HCT116 (cell line): Measurements from ENCODE around the gene PXN. TPM values are rescaled to one million over a fixed set of nuclear protein-coding genes. Genes with fewer than 3 reads are reported as not detected.
A peak's percentile ranks its signal among the peaks of the same experiment; 100 is the strongest.

Experiments used
- ATAC-seq: fragments of 200-7000 bp; cut with Tn5 transposase; 2 replicates; pipeline ENCODE4 v1.9.1; 2020; ENCODE audit warnings: mild to moderate bottlenecking, moderate library complexity
- BruUV-seq: library from RNA; stranded (reverse); fragments of 400-500 nt; replicated peaks from 2 replicates; lab custom pipeline; 2021; lab: Mats Ljungman, UMichigan
- CTCF ChIA-PET: fragments of 300-600 bp; sonication (Branson Sonifier 250); formaldehyde crosslinking; loops from one replicate; lab custom pipeline; 2021; ENCODE audit warnings: antibody characterized with exemption; lab: Charles Lee
- POLR2A ChIA-PET: fragments of 300-600, 350-600 bp; sonication (Branson Sonifier 250); formaldehyde crosslinking; loops from one replicate; lab custom pipeline; 2021; ENCODE audit warnings: antibody characterized with exemption; lab: Charles Lee
- RAD21 ChIA-PET, 2 experiments: fragments of 300-600 bp; sonication (Branson Sonifier 250); formaldehyde crosslinking; loops; one replicate each; lab custom pipeline; 2023; ENCODE audit warnings: low total read pairs in 2 of 2; ENCODE audit not compliant: uncharacterized antibody in 2 of 2, unreplicated experiment in 2 of 2, low non-redundant PET in 1 of 2; lab: Charles Lee
- DNase-seq: peaks from one replicate; pipeline ENCODE4 v3.0.0-alpha.2; 2010; ENCODE audit warnings: low read depth, low spot score
- H2AFZ ChIP-seq: fragments of 200-600 bp; shearing (Covaris generic), sonication (generic); 2 replicates; pipeline ENCODE4 v1.6.1; 2017; ENCODE audit warnings: low read depth, mixed run types, mixed read lengths, antibody characterized with exemption, low read length; ENCODE audit not compliant: poor library complexity, severe bottlenecking
- H3K27ac ChIP-seq: 2 replicates; pipeline ENCODE4 v1.5.1; 2012; ENCODE audit warnings: low read depth, low read length
- H3K27me3 ChIP-seq: fragments of 200-600 bp; sonication (generic); 2 replicates; pipeline ENCODE4 v1.6.1; 2016; ENCODE audit warnings: mixed run types, low read length, mixed read lengths; ENCODE audit not compliant: insufficient read depth
- H3K36me3 ChIP-seq, 2 experiments: fragments of 200-500 bp in 1 of 2; fragments of 200-600 bp in 1 of 2; sonication (Bioruptor generic) in 1 of 2; sonication (generic) in 1 of 2; 2 replicates each; pipeline versions ENCODE4 v1.5.1 to v1.6.1; 2014 to 2016; ENCODE audit warnings: low read length in 2 of 2, inconsistent platforms in 1 of 2, mixed read lengths in 1 of 2, mixed run types in 1 of 2; ENCODE audit not compliant: insufficient read depth in 2 of 2, control insufficient read depth in 1 of 2
- H3K4me1 ChIP-seq, 2 experiments: fragments of 200-600 bp in 1 of 2; sonication (generic) in 1 of 2; 2 replicates each; pipeline versions ENCODE4 v1.5.1 to v1.6.1; 2012 to 2017; ENCODE audit warnings: low read length in 2 of 2, inconsistent platforms in 1 of 2, mild to moderate bottlenecking in 1 of 2, mixed read lengths in 1 of 2, mixed run types in 1 of 2, moderate library complexity in 1 of 2; ENCODE audit not compliant: insufficient read depth in 2 of 2, control insufficient read depth in 1 of 2
- H3K4me2 ChIP-seq: fragments of 200-600 bp; sonication (generic); 2 replicates; pipeline ENCODE4 v1.6.1; 2017; ENCODE audit warnings: mixed run types, low read length, mixed read lengths
- H3K4me3 ChIP-seq, 2 experiments: fragments of 200-600 bp in 1 of 2; sonication (generic) in 1 of 2; replicated peaks in 1 of 2; 2 replicates each; pipeline ENCODE4 v1.5.1; 2011 to 2016; ENCODE audit warnings: low read length in 2 of 2, control low read depth in 1 of 2, low read depth in 1 of 2, mild to moderate bottlenecking in 1 of 2, mixed read lengths in 1 of 2, mixed run types in 1 of 2
- H3K79me2 ChIP-seq: fragments of 200-600 bp; sonication (generic); 2 replicates; pipeline ENCODE4 v1.6.1; 2017; ENCODE audit warnings: mild to moderate bottlenecking, mixed run types, low read length, moderate library complexity, mixed read lengths; ENCODE audit not compliant: insufficient read depth
- H3K9ac ChIP-seq: fragments of 200-600 bp; sonication (generic); 2 replicates; pipeline ENCODE4 v1.6.1; 2016; ENCODE audit warnings: low read length, mixed read lengths
- H3K9me2 ChIP-seq: fragments of 200-600 bp; sonication (generic), shearing (Covaris generic); 2 replicates; pipeline ENCODE4 v1.6.1; 2017; ENCODE audit warnings: mixed run types, mild to moderate bottlenecking, moderate library complexity; ENCODE audit not compliant: insufficient read depth
- H3K9me3 ChIP-seq, 2 experiments: fragments of 200-500 bp in 1 of 2; fragments of 200-600 bp in 1 of 2; sonication (Bioruptor generic) in 1 of 2; sonication (generic) in 1 of 2; 2 replicates each; pipeline ENCODE4 v1.6.1; 2014 to 2017; ENCODE audit warnings: low read length in 2 of 2, mixed read lengths in 2 of 2, inconsistent platforms in 1 of 2, low read depth in 1 of 2, mild to moderate bottlenecking in 1 of 2, mixed run types in 1 of 2, moderate library complexity in 1 of 2; ENCODE audit not compliant: control insufficient read depth in 1 of 2, insufficient read depth in 1 of 2
- H4K20me1 ChIP-seq: fragments of 200-600 bp; sonication (generic), shearing (Covaris generic); 2 replicates; pipeline ENCODE4 v1.6.1; 2017; ENCODE audit warnings: mixed run types, mild to moderate bottlenecking, moderate library complexity; ENCODE audit not compliant: insufficient read depth
- CBX3 ChIP-seq: IDR thresholded peaks from 2 replicates; pipeline ENCODE4 v1.6.1; 2012; ENCODE audit warnings: low read depth
- CEBPB ChIP-seq: IDR thresholded peaks from 2 replicates; pipeline ENCODE4 v1.6.1; 2012; ENCODE audit warnings: low read depth
- ELF1 ChIP-seq: IDR thresholded peaks from 2 replicates; pipeline ENCODE4 v1.6.1; 2012; ENCODE audit warnings: low read depth, borderline replicate concordance
- EZH2 ChIP-seq: fragments of 200-600 bp; sonication (generic); IDR thresholded peaks from 2 replicates; pipeline ENCODE4 v1.6.1; 2017; ENCODE audit warnings: antibody characterized with exemption, mixed run types
- POLR2A ChIP-seq: IDR thresholded peaks from 2 replicates; pipeline ENCODE4 v1.7.0; 2011; ENCODE audit warnings: borderline replicate concordance; ENCODE audit not compliant: insufficient read depth, insufficient read length; ENCODE audit errors: extremely low read depth
- RAD21 ChIP-seq: IDR thresholded peaks from 2 replicates; pipeline ENCODE4 v1.6.1; 2012; ENCODE audit warnings: low read depth, mild to moderate bottlenecking
- SIN3A ChIP-seq: IDR thresholded peaks from 2 replicates; pipeline ENCODE4 v1.6.1; 2012; ENCODE audit warnings: low read depth
- SP1 ChIP-seq: IDR thresholded peaks from 2 replicates; pipeline ENCODE4 v1.6.1; 2012; ENCODE audit warnings: low read depth
- SRF ChIP-seq: IDR thresholded peaks from 2 replicates; pipeline ENCODE4 v1.6.1; 2012; ENCODE audit warnings: low read depth
- intact Hi-C: fragments of 100-400 bp; cut with micrococcal nuclease; formaldehyde crosslinking; loops from 2 replicates; pipeline ENCODE4 v1.10.0; 2022
- total RNA-seq: library from RNA; stranded (reverse); gene quantifications from one replicate; pipeline ENCODE4 v1.2.1, GENCODE V29; 2021; ENCODE audit not compliant: unreplicated experiment
- TF ChIP-seq, protein P1 (sequence below): IDR thresholded peaks from 2 replicates; pipeline ENCODE4 v1.6.1; 2012
- TF ChIP-seq, protein P2 (sequence below): IDR thresholded peaks from 2 replicates; pipeline ENCODE4 v1.6.1; 2012; ENCODE audit warnings: low read depth
- TF ChIP-seq, protein P3 (sequence below): IDR thresholded peaks from 2 replicates; pipeline ENCODE4 v1.6.1; 2011; ENCODE audit warnings: mild to moderate bottlenecking, low read length, moderate library complexity; ENCODE audit not compliant: insufficient replicate concordance; ENCODE audit errors: extremely low read depth
- TF ChIP-seq, protein P4 (sequence below), 3 experiments: fragments of 200-600 bp in 1 of 3; sonication (generic) in 1 of 3; IDR thresholded peaks in 2 of 3; conservative IDR thresholded peaks in 1 of 3; 2 replicates each; pipeline ENCODE4 v1.5.1; 2012 to 2017; ENCODE audit warnings: low read depth in 2 of 3, low read length in 2 of 3, antibody characterized with exemption in 1 of 3, borderline replicate concordance in 1 of 3, control low read depth in 1 of 3, mild to moderate bottlenecking in 1 of 3, mixed read lengths in 1 of 3, mixed run types in 1 of 3, moderate library complexity in 1 of 3; ENCODE audit not compliant: insufficient read depth in 1 of 3

The PXN gene
- total RNA-seq, 1 experiment from 2014 or later = 211 TPM

DNA sequence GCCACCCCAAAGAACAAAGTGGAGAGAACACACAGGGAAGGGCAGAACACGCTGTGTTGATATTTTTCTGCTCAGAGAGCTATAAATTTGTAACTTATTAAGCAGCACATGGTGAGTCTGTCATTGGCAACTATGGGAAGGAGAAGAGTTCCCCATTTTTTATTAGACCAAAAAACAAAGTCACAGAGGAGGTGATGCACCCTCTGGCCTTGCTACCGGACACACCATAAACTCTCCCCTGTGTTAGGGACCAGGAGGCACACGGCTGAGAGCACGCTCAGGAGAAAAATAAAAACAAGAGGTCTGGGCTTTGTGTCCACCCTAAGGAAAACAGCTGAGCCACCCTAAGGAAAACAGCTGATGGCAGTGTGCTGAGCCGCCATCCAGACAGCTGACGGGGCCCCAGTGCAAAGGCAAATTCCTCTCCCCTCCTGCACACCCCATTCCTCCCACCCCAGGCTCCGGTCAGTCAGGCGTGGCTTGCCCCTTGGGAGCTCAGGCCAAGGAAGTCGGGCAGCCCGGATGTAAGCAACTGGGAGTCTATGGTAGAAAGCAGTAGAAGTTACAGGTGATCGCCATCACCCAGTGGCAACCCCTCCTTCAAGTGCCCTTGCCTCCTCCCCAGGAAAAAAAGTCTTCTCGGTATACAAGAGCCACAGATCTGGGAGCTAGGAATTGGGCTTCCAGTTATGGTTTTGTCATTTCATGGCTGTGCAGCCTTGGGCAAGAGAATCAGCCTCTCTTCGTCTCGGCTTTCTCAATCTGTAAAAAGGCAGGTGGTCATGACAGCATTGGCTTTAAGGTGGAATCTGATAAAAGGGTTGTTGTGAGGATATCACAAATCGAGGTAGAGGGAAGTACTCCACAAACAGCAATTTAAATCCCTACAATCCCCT lies 2.4 kb downstream of the PXN start (continued):
- TF ChIP-seq EZH2 = no peak

DNA sequence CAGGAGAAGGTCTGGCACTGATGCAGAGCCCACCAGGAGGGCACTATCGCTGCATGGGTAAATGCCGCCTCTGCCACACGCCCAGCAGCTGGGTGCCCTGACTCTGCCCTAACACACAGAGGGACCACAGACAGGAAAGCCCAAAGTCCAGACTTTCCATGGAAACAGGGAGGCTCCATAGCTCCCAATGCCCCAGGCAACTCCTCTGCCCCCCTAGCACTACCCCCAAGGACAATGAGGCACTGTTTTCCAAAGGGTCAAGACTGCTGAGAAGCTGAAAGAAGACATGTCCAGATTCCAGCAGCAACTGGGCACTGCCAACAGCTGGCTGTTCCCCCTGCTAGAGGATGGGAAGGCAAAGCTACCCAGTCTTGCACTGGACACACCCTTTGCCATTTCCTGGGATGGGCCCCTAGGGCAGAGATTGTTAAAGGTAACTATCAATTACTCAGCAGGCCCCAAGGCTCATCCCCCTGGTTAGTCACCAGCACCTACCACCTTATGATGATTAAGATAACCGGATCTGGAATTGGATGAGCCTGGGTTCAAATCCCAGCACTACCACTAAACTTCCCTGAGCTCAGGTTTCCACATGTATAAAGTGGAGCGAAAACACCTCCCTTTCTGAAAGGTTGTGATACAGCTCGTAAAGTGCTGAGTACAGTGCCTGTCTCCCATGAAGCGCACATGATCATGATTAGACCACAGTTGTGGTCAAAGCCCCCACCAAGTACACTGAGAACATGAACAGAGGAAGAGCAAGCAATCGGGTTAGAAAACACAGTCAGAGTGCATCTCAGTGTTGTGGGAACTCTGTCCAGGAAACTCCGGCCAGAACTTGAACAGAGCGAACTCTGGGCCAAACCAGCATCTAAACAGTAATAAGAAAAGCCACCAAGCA lies 3.3 kb downstream of the PXN start:
- no peaks in the 10 kb centered on the region; the same call in 1 of the 2 replicates for H4K20me1 ChIP-seq
- no peaks in the 10 kb centered on the region for H3K27me3 ChIP-seq
- peaks cover 55 to 83% of the 10 kb centered on the region in 2 experiments for H3K4me1 ChIP-seq
- CTCF ChIA-PET = interaction anchor here (0.9 to 8.7 kb wide), 5 partner anchors 24 to 61 kb away, joined by 4 to 181 read pairs (median 6); partner anchors contain the start of gene RPLP0
- H3K9me2 ChIP-seq = no peaks in the 10 kb centered on the region
- H3K4me2 ChIP-seq = peak overlapping the region; percentile 85
- BruUV-seq = no TSS peak
- peak overlapping the region; percentile 66 to 85 for H3K4me3 ChIP-seq
- H3K9ac ChIP-seq = peak overlapping the region; percentile 89
- ATAC-seq = peak; percentile 67
- peak overlapping the region; percentile 93 for H3K27ac ChIP-seq
- H2AFZ ChIP-seq = no peak overlapping the region
- H3K79me2 ChIP-seq = peaks cover 82% of the 10 kb centered on the region
- H3K9me3 ChIP-seq = no peaks in the 10 kb centered on the region
- RAD21 ChIA-PET = interaction anchor here (0.9 to 6.5 kb wide), 4 partner anchors 27 to 33 kb away, joined by 3 to 62 read pairs (median 18); no protein-coding TSS in a partner anchor
- POLR2A ChIA-PET = interaction anchor here (0.9 to 8.6 kb wide), 9 partner anchors 12 to 66 kb away, joined by 3 to 123 read pairs (median 6); partner anchors contain the start of genes RNU4-1, RNU4-2 and RPLP0
- intact Hi-C loops = no loop called here
- DNase-seq = peak; percentile 70
- H3K36me3 ChIP-seq = peaks cover 0 to 10% of the 10 kb centered on the region in 2 experiments; a peak in 1 of 4 replicates
- no peak for TF ChIP-seq EZH2
- TF ChIP-seq RAD21 = no peak
- TF ChIP-seq, protein P1, sequence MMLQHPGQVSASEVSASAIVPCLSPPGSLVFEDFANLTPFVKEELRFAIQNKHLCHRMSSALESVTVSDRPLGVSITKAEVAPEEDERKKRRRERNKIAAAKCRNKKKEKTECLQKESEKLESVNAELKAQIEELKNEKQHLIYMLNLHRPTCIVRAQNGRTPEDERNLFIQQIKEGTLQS = no peak
- TF ChIP-seq CEBPB = no peak
- TF ChIP-seq POLR2A = no peak
- TF ChIP-seq, protein P2, sequence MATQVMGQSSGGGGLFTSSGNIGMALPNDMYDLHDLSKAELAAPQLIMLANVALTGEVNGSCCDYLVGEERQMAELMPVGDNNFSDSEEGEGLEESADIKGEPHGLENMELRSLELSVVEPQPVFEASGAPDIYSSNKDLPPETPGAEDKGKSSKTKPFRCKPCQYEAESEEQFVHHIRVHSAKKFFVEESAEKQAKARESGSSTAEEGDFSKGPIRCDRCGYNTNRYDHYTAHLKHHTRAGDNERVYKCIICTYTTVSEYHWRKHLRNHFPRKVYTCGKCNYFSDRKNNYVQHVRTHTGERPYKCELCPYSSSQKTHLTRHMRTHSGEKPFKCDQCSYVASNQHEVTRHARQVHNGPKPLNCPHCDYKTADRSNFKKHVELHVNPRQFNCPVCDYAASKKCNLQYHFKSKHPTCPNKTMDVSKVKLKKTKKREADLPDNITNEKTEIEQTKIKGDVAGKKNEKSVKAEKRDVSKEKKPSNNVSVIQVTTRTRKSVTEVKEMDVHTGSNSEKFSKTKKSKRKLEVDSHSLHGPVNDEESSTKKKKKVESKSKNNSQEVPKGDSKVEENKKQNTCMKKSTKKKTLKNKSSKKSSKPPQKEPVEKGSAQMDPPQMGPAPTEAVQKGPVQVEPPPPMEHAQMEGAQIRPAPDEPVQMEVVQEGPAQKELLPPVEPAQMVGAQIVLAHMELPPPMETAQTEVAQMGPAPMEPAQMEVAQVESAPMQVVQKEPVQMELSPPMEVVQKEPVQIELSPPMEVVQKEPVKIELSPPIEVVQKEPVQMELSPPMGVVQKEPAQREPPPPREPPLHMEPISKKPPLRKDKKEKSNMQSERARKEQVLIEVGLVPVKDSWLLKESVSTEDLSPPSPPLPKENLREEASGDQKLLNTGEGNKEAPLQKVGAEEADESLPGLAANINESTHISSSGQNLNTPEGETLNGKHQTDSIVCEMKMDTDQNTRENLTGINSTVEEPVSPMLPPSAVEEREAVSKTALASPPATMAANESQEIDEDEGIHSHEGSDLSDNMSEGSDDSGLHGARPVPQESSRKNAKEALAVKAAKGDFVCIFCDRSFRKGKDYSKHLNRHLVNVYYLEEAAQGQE = no peak
- TF ChIP-seq ELF1 = no peak
- TF ChIP-seq, protein P3, sequence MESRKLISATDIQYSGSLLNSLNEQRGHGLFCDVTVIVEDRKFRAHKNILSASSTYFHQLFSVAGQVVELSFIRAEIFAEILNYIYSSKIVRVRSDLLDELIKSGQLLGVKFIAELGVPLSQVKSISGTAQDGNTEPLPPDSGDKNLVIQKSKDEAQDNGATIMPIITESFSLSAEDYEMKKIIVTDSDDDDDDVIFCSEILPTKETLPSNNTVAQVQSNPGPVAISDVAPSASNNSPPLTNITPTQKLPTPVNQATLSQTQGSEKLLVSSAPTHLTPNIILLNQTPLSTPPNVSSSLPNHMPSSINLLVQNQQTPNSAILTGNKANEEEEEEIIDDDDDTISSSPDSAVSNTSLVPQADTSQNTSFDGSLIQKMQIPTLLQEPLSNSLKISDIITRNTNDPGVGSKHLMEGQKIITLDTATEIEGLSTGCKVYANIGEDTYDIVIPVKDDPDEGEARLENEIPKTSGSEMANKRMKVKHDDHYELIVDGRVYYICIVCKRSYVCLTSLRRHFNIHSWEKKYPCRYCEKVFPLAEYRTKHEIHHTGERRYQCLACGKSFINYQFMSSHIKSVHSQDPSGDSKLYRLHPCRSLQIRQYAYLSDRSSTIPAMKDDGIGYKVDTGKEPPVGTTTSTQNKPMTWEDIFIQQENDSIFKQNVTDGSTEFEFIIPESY = no peak
- TF ChIP-seq CBX3 = no peak
- no peak for TF ChIP-seq SIN3A
- TF ChIP-seq SP1 = no peak
- no peak for TF ChIP-seq SRF
- TF ChIP-seq, protein P4, sequence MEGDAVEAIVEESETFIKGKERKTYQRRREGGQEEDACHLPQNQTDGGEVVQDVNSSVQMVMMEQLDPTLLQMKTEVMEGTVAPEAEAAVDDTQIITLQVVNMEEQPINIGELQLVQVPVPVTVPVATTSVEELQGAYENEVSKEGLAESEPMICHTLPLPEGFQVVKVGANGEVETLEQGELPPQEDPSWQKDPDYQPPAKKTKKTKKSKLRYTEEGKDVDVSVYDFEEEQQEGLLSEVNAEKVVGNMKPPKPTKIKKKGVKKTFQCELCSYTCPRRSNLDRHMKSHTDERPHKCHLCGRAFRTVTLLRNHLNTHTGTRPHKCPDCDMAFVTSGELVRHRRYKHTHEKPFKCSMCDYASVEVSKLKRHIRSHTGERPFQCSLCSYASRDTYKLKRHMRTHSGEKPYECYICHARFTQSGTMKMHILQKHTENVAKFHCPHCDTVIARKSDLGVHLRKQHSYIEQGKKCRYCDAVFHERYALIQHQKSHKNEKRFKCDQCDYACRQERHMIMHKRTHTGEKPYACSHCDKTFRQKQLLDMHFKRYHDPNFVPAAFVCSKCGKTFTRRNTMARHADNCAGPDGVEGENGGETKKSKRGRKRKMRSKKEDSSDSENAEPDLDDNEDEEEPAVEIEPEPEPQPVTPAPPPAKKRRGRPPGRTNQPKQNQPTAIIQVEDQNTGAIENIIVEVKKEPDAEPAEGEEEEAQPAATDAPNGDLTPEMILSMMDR (IDR thresholded peaks at IDR 0.05 in 2 of 3, conservative IDR thresholded peaks at IDR 0.05 in 1 of 3; ENCODE audit: borderline replicate concordance in 1 of 3, insufficient read depth in 1 of 3, low read depth in 2 of 3, low read length in 2 of 3) = no peak
